Measurements from ENCODE around the gene KCNK6. TPM values are rescaled to one million over a fixed set of nuclear protein-coding genes. Genes with fewer than 3 reads are reported as not detected.

KCNK6 gene
- total and polyA plus RNA-seq, 10 of the 15 experiments (the other 5 are each of a cell fraction or from before 2014, with no cell fraction given): 0.04 to 1.4 (median 1.1) TPM

DNA sequence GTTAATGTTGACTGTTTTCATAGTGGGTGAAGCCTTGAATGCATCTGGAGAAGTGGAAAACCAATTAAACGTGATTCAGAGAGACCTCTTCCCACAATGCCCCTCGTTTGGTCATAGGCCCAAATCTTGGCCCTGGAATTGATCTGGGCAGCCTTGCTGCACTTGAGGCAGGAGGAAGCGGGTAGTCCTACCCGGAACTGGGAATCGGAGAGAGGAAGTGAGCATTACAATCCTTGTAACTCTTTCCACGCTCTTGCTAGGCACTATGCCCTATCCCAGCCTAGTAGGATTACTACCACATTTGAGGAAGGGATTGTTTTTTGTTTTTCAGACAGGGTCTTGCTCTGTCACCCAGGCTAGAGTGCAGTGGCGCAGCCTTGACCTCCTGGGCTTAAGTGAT lies 3.6 kb downstream of the KCNK6 start:
- Histone ChIP-seq H3K79me2 (ENCODE audit: control insufficient read depth, insufficient read depth, low read length) (no peaks in the 10 kb centered on the region), H3K4me2 (ENCODE audit: control insufficient read depth, insufficient read depth) (no peak overlapping the region), H3K9me3 (replicated peaks; ENCODE audit: control insufficient read depth, insufficient read depth, low read length) (no peaks in the 10 kb centered on the region), H2AFZ (ENCODE audit: control insufficient read depth, low read depth, low read length) (no peak overlapping the region), H3K4me1 (ENCODE audit: control insufficient read depth, insufficient read depth, low read length) (no peaks in the 10 kb centered on the region), H3K9ac (ENCODE audit: control insufficient read depth, insufficient read depth, low read length) (no peak overlapping the region), H3K4me3 (no peak overlapping the region), H3K27me3 (replicated peaks in 1 of 2; ENCODE audit: control insufficient read depth in 2 of 2, insufficient read depth in 2 of 2, low read length in 1 of 2) (no peaks in the 10 kb centered on the region; a peak in 2 of 4 replicates), H3K27ac (ENCODE audit: control insufficient read depth, insufficient read depth) (no peak overlapping the region), H3K36me3 (ENCODE audit: control insufficient read depth in 2 of 2, insufficient read depth in 2 of 2, low read length in 1 of 2) (no peaks in the 10 kb centered on the region; a peak in 1 of 4 replicates), H4K20me1 (ENCODE audit: control insufficient read depth, insufficient read depth) (no peaks in the 10 kb centered on the region)
- ChIA-PET POLR2A (no interaction called here), SMC1A (ENCODE audit: uncharacterized antibody, unreplicated experiment) (no interaction called here), CTCF (no interaction called here), RAD21 (ENCODE audit: unreplicated experiment) (no interaction called here)
- ATAC-seq (no peak), FAIRE-seq (no peak), DNase-seq (ENCODE audit: low read depth, low spot score) (no peak)
- intact Hi-C loops (cut with micrococcal nuclease; ENCODE audit: unreplicated experiment) (no loop called here), in situ Hi-C loops (cut with MboI) (no loop called here)
- no TSS peak for BruUV-seq (replicated peaks)
- WGBS (ENCODE audit: insufficient coverage, insufficient replicate concordance, low lambda C conversion rate, missing lambda C conversion rate): 51% methylated on average over 7 of the region's 7 CpGs
- TF ChIP-seq, protein P1, sequence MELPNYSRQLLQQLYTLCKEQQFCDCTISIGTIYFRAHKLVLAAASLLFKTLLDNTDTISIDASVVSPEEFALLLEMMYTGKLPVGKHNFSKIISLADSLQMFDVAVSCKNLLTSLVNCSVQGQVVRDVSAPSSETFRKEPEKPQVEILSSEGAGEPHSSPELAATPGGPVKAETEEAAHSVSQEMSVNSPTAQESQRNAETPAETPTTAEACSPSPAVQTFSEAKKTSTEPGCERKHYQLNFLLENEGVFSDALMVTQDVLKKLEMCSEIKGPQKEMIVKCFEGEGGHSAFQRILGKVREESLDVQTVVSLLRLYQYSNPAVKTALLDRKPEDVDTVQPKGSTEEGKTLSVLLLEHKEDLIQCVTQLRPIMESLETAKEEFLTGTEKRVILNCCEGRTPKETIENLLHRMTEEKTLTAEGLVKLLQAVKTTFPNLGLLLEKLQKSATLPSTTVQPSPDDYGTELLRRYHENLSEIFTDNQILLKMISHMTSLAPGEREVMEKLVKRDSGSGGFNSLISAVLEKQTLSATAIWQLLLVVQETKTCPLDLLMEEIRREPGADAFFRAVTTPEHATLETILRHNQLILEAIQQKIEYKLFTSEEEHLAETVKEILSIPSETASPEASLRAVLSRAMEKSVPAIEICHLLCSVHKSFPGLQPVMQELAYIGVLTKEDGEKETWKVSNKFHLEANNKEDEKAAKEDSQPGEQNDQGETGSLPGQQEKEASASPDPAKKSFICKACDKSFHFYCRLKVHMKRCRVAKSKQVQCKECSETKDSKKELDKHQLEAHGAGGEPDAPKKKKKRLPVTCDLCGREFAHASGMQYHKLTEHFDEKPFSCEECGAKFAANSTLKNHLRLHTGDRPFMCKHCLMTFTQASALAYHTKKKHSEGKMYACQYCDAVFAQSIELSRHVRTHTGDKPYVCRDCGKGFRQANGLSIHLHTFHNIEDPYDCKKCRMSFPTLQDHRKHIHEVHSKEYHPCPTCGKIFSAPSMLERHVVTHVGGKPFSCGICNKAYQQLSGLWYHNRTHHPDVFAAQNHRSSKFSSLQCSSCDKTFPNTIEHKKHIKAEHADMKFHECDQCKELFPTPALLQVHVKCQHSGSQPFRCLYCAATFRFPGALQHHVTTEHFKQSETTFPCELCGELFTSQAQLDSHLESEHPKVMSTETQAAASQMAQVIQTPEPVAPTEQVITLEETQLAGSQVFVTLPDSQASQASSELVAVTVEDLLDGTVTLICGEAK (IDR thresholded peaks at IDR 0.05; ENCODE audit: borderline replicate concordance): no peak
- TF ChIP-seq ZNF274 (IDR thresholded peaks at IDR 0.05; ENCODE audit: insufficient read depth, insufficient read length) (no peak), SMAD1 (IDR thresholded peaks at IDR 0.05; ENCODE audit: low read depth, partially characterized antibody) (no peak), TCF3 (IDR thresholded peaks at IDR 0.05; ENCODE audit: borderline replicate concordance, insufficient read depth, low read depth, low read length) (no peak), STAT3 (IDR thresholded peaks at IDR 0.05; ENCODE audit: low read depth, low read length) (no peak), MYB (IDR thresholded peaks at IDR 0.05; ENCODE audit: borderline replicate concordance, low read depth, low read length) (no peak), YY1 (IDR thresholded peaks at IDR 0.05; ENCODE audit: low read depth, low read length) (no peak), SIN3A (IDR thresholded peaks at IDR 0.05; ENCODE audit: low read depth, low read length) (no peak), LARP7 (IDR thresholded peaks at IDR 0.05) (no peak)
- TF ChIP-seq, protein P2, sequence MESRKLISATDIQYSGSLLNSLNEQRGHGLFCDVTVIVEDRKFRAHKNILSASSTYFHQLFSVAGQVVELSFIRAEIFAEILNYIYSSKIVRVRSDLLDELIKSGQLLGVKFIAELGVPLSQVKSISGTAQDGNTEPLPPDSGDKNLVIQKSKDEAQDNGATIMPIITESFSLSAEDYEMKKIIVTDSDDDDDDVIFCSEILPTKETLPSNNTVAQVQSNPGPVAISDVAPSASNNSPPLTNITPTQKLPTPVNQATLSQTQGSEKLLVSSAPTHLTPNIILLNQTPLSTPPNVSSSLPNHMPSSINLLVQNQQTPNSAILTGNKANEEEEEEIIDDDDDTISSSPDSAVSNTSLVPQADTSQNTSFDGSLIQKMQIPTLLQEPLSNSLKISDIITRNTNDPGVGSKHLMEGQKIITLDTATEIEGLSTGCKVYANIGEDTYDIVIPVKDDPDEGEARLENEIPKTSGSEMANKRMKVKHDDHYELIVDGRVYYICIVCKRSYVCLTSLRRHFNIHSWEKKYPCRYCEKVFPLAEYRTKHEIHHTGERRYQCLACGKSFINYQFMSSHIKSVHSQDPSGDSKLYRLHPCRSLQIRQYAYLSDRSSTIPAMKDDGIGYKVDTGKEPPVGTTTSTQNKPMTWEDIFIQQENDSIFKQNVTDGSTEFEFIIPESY (IDR thresholded peaks at IDR 0.05): no peak
- TF ChIP-seq, protein P3, sequence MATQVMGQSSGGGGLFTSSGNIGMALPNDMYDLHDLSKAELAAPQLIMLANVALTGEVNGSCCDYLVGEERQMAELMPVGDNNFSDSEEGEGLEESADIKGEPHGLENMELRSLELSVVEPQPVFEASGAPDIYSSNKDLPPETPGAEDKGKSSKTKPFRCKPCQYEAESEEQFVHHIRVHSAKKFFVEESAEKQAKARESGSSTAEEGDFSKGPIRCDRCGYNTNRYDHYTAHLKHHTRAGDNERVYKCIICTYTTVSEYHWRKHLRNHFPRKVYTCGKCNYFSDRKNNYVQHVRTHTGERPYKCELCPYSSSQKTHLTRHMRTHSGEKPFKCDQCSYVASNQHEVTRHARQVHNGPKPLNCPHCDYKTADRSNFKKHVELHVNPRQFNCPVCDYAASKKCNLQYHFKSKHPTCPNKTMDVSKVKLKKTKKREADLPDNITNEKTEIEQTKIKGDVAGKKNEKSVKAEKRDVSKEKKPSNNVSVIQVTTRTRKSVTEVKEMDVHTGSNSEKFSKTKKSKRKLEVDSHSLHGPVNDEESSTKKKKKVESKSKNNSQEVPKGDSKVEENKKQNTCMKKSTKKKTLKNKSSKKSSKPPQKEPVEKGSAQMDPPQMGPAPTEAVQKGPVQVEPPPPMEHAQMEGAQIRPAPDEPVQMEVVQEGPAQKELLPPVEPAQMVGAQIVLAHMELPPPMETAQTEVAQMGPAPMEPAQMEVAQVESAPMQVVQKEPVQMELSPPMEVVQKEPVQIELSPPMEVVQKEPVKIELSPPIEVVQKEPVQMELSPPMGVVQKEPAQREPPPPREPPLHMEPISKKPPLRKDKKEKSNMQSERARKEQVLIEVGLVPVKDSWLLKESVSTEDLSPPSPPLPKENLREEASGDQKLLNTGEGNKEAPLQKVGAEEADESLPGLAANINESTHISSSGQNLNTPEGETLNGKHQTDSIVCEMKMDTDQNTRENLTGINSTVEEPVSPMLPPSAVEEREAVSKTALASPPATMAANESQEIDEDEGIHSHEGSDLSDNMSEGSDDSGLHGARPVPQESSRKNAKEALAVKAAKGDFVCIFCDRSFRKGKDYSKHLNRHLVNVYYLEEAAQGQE (IDR thresholded peaks at IDR 0.05; ENCODE audit: low read depth, low read length): no peak
- TF ChIP-seq, protein P4, sequence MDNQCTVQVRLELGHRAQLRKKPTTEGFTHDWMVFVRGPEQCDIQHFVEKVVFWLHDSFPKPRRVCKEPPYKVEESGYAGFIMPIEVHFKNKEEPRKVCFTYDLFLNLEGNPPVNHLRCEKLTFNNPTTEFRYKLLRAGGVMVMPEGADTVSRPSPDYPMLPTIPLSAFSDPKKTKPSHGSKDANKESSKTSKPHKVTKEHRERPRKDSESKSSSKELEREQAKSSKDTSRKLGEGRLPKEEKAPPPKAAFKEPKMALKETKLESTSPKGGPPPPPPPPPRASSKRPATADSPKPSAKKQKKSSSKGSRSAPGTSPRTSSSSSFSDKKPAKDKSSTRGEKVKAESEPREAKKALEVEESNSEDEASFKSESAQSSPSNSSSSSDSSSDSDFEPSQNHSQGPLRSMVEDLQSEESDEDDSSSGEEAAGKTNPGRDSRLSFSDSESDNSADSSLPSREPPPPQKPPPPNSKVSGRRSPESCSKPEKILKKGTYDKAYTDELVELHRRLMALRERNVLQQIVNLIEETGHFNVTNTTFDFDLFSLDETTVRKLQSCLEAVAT (IDR thresholded peaks at IDR 0.05): no peak
